HepG2 (cell line): ENCODE data around the gene CTSA. TPM values are rescaled to one million over a fixed set of nuclear protein-coding genes. Genes with fewer than 3 reads are reported as not detected.
A peak's percentile ranks its signal among the peaks of the same experiment; 100 is the strongest.

Source experiments
- ATAC-seq: fragments of 200-7000 bp; cut with Tn5 transposase; 3 replicates; pipeline ENCODE4 v1.9.1; 2020; ENCODE audit warnings: mild to moderate bottlenecking, moderate library complexity
- BruUV-seq: library from RNA; stranded (reverse); fragments of 400-500 nt; replicated peaks from 2 replicates; lab custom pipeline; 2021; lab: Mats Ljungman, UMichigan
- CTCF ChIA-PET: fragments of 300-600 bp; formaldehyde crosslinking; extraction: SDS; loops from one replicate; lab custom pipeline; 2021; ENCODE audit warnings: low total read pairs, inconsistent platforms, low intra/inter-chr PET ratio; lab: Yijun Ruan, JAX
- POLR2A ChIA-PET: fragments of 350-600 bp; sonication (Branson Sonifier 250); formaldehyde crosslinking; loops from one replicate; lab custom pipeline; 2020; ENCODE audit warnings: antibody characterized with exemption, inconsistent platforms; lab: Yijun Ruan, JAX
- DNase-seq: peaks from one replicate; pipeline ENCODE4 v3.0.0-alpha.2; 2015; ENCODE audit warnings: low spot score
- FAIRE-seq: peaks from 3 replicates; lab custom pipeline; 2011; peaks lifted over from hg19 to GRCh38; lab: Jason Lieb, UNC
- H2AFZ ChIP-seq: one replicate; pipeline ENCODE4 v1.6.1; 2011; ENCODE audit warnings: low read length, inconsistent platforms
- H3K27ac ChIP-seq: fragments of 300-600 bp; 3 replicates; pipeline ENCODE4 v1.8.0; 2011; ENCODE audit warnings: mixed run types, mild to moderate bottlenecking, mixed read lengths, low read length, inconsistent platforms; ENCODE audit not compliant: insufficient read depth; ENCODE audit errors: extremely low read length
- H3K27me3 ChIP-seq, 2 experiments: fragments of 200-600 bp in 1 of 2; 2 replicates in 1 of 2; 3 replicates in 1 of 2; pipeline versions ENCODE4 v1.6.0 to v1.8.0; 2011; ENCODE audit warnings: low read length in 2 of 2, mild to moderate bottlenecking in 2 of 2, moderate library complexity in 2 of 2, inconsistent platforms in 1 of 2; ENCODE audit not compliant: insufficient read depth in 2 of 2, control insufficient read depth in 1 of 2
- H3K36me3 ChIP-seq, 2 experiments: fragments of 200-600 bp in 1 of 2; replicated peaks in 1 of 2; 2 replicates in 1 of 2; 3 replicates in 1 of 2; pipeline versions ENCODE4 v1.5.1 to v1.8.0; 2011; ENCODE audit warnings: low read length in 2 of 2, inconsistent platforms in 1 of 2; ENCODE audit not compliant: insufficient read depth in 2 of 2, control insufficient read depth in 1 of 2
- H3K4me1 ChIP-seq: 2 replicates; pipeline ENCODE4 v1.5.1; 2012; ENCODE audit warnings: low read length, inconsistent platforms; ENCODE audit not compliant: insufficient read depth
- H3K4me2 ChIP-seq: 2 replicates; pipeline ENCODE4 v1.6.0; 2011; ENCODE audit warnings: low read depth, low read length, inconsistent platforms
- H3K4me3 ChIP-seq, 3 experiments: fragments of 200-600 bp in 1 of 3; sonication (generic), shearing (Covaris generic) in 1 of 3; replicated peaks in 1 of 3; 2 replicates each; pipeline ENCODE4 v1.5.1; 2011 to 2016; ENCODE audit warnings: low read length in 3 of 3, inconsistent platforms in 2 of 3, low read depth in 2 of 3, mild to moderate bottlenecking in 2 of 3, control low read depth in 1 of 3, mixed read lengths in 1 of 3; ENCODE audit not compliant: insufficient read depth in 1 of 3
- H3K79me2 ChIP-seq: one replicate; pipeline ENCODE4 v1.6.1; 2011; ENCODE audit warnings: low read length, inconsistent platforms; ENCODE audit not compliant: insufficient read depth
- H3K9ac ChIP-seq: 2 replicates; pipeline ENCODE4 v1.6.0; 2011; ENCODE audit warnings: mild to moderate bottlenecking, low read depth, low read length, inconsistent platforms; ENCODE audit not compliant: insufficient read depth
- H3K9me3 ChIP-seq: 2 replicates; pipeline ENCODE4 v1.5.1; 2012; ENCODE audit warnings: mild to moderate bottlenecking, low read length
- H4K20me1 ChIP-seq: 2 replicates; pipeline ENCODE4 v1.6.0; 2011; ENCODE audit warnings: inconsistent platforms, mild to moderate bottlenecking, low read length, moderate library complexity; ENCODE audit not compliant: insufficient read depth
- ATF7 ChIP-seq, 2 experiments: fragments of 450-650 bp in 1 of 2; sonication (generic) in 1 of 2; formaldehyde crosslinking in 1 of 2; IDR thresholded peaks; 2 replicates each; pipeline versions ENCODE4 v1.4.0 to v1.6.1; 2016 to 2020; ENCODE audit warnings: antibody characterized with exemption in 1 of 2, mild to moderate bottlenecking in 1 of 2, missing genetic modification reagents in 1 of 2
- HOXD1 ChIP-seq: sonication (generic); formaldehyde crosslinking; IDR thresholded peaks from 2 replicates; pipeline ENCODE4 v1.5.0; 2020; ENCODE audit warnings: missing genetic modification reagents
- LBX2 ChIP-seq: sonication (generic); formaldehyde crosslinking; IDR thresholded peaks from 2 replicates; pipeline ENCODE4 v1.5.0; 2020; ENCODE audit warnings: missing genetic modification reagents, mild to moderate bottlenecking, borderline replicate concordance
- MYC ChIP-seq: sonication (generic); formaldehyde crosslinking; IDR thresholded peaks from 2 replicates; pipeline ENCODE4 v1.9.0; 2021; ENCODE audit warnings: missing genetic modification reagents, borderline replicate concordance
- MYNN ChIP-seq: sonication (generic); formaldehyde crosslinking; IDR thresholded peaks from 2 replicates; pipeline ENCODE4 v1.4.0; 2020; ENCODE audit warnings: mild to moderate bottlenecking, low read depth, missing genetic modification reagents
- SMAD3 ChIP-seq: sonication (generic); formaldehyde crosslinking; IDR thresholded peaks from 2 replicates; pipeline ENCODE4 v1.4.0; 2020; ENCODE audit warnings: missing genetic modification reagents
- ZFP36 ChIP-seq: fragments of 150-350 bp; IDR thresholded peaks from 2 replicates; pipeline ENCODE4 v1.6.1; 2018; ENCODE audit warnings: borderline replicate concordance, low read length, low read depth; ENCODE audit not compliant: partially characterized antibody
- ZKSCAN8 ChIP-seq: IDR thresholded peaks from 2 replicates; pipeline ENCODE4 v1.6.1; 2016; ENCODE audit warnings: borderline replicate concordance, missing genetic modification reagents, missing compliant biosample characterization
- ZNF543 ChIP-seq: sonication (generic); formaldehyde crosslinking; IDR thresholded peaks from 2 replicates; pipeline ENCODE4 v1.4.0; 2020; ENCODE audit warnings: mild to moderate bottlenecking, missing genetic modification reagents
- ZNF704 ChIP-seq: sonication (generic); formaldehyde crosslinking; IDR thresholded peaks from 2 replicates; pipeline ENCODE4 v1.8.1; 2023; ENCODE audit warnings: mild to moderate bottlenecking, inconsistent platforms, moderate library complexity, missing genetic modification reagents, borderline replicate concordance
- ZNF773 ChIP-seq: sonication (generic); formaldehyde crosslinking; IDR thresholded peaks from 2 replicates; pipeline ENCODE4 v1.4.0; 2020; ENCODE audit warnings: missing genetic modification reagents, borderline replicate concordance
- WGBS: methylation state at CpG from one replicate; pipeline ENCODE4 v1.1.6; 2017; ENCODE audit warnings: low lambda C conversion rate; 5-methylcytosine and 5-hydroxymethylcytosine counted together
- in situ Hi-C: cut with HindIII; loops from 2 replicates; pipeline ENCODE4 v1.10.0; 2017; ENCODE audit warnings: low pct_unique_long_range_greater_than_20kb; ENCODE audit not compliant: extremely low pct_ligation_motif_present
- intact Hi-C: fragments of 100-400 bp; cut with micrococcal nuclease; formaldehyde crosslinking; loops from one replicate; pipeline ENCODE4 v1.10.0; 2022; ENCODE audit not compliant: unreplicated experiment
- polyA plus RNA-seq, 8 experiments: library from polyadenylated mRNA; depleted of rRNA in 3 of 8; stranded (reverse) in 7 of 8; unstranded in 1 of 8; fragments of >200 nt; fragmentation: Illumina TruSeq in 4 of 8; extraction: Trizol in 4 of 8; gene quantifications; 2 replicates each; pipeline versions ENCODE4 v1.2.1 to v1.2.3, GENCODE V29; 2011 to 2016; ENCODE audit warnings: low read depth in 4 of 8, missing spikeins in 1 of 8, mixed read lengths in 1 of 8; ENCODE audit not compliant: insufficient read depth in 1 of 8
- total RNA-seq, 5 experiments: library from RNA; depleted of rRNA; stranded (reverse); fragments of >200 nt; fragmentation: Illumina TruSeq; extraction: Trizol; gene quantifications; 2 replicates each; pipeline ENCODE4 v1.2.3, GENCODE V29; 2016; ENCODE audit warnings: low read depth in 1 of 5
- TF ChIP-seq, protein P1 (sequence below): sonication (generic); formaldehyde crosslinking; IDR thresholded peaks from 2 replicates; pipeline ENCODE4 v1.8.1; 2023; ENCODE audit warnings: missing genetic modification reagents, mild to moderate bottlenecking, borderline replicate concordance
- TF ChIP-seq, protein P2 (sequence below): sonication (generic); formaldehyde crosslinking; IDR thresholded peaks from 2 replicates; pipeline ENCODE4 v1.4.0; 2020; ENCODE audit warnings: missing genetic modification reagents

The CTSA gene
- total and polyA plus RNA-seq, 2 of the 13 experiments (the other 11 are each of a cell fraction or from before 2014, with no cell fraction given) = 202 to 231 TPM

GRCh38 chr20:45857882-45858216 lies 33.3 kb upstream of the CTSA start (continued):
- 0 out of 2 replicates have a peak, but pooled peaks have one; percentile 10 for TF ChIP-seq MYC
- peak; percentile 87 for TF ChIP-seq ZFP36
- TF ChIP-seq HOXD1 (CRISPR knock-in tag) = no peak
- peak; percentile 84; the same call in 1 of the 2 replicates for TF ChIP-seq ZKSCAN8
- TF ChIP-seq ZNF543 (CRISPR knock-in tag) = no peak
- peak; percentile 15; the same call in 1 of the 2 replicates for TF ChIP-seq ZNF773 (CRISPR knock-in tag)
- 0 out of 2 replicates have a peak, but pooled peaks have one; percentile 53 for TF ChIP-seq LBX2 (CRISPR knock-in tag)

DNA sequence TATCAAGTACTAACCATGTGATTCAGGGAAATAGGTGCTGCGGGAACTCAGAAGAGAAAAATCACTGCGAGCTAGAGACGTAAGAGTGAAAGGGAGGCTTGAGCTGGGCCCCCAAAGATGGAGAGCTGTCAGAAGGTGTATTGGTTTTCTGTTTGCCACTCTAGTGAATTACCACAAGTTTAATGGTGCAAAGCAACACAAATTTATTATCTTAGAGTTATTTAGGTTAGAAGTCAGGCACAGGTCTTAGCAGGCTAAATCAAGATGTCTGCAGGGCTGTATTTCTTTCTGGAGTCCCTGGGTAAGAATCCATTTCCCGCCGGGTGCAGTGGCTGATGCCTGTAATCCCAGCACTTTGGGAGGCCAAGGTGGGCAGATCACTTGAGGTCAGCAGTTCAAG lies 31.2 kb upstream of the CTSA start:
- no peak for ATAC-seq
- ChIA-PET POLR2A (interaction anchor here (5.8 to 7.6 kb wide), 2 partner anchors 23 to 30 kb away, joined by 40 to 85 read pairs; partner anchors contain the start of genes CTSA, NEURL2 and ZSWIM1), CTCF (no interaction called here)
- no TSS peak for BruUV-seq
- no peak overlapping the region for H3K9ac ChIP-seq
- no peaks in the 10 kb centered on the region for H4K20me1 ChIP-seq
- in situ Hi-C loops = no loop called here
- peaks cover 79% of the 10 kb centered on the region for H3K4me1 ChIP-seq
- H3K79me2 ChIP-seq = peaks cover 4% of the 10 kb centered on the region
- no peak for TF ChIP-seq MYNN (CRISPR knock-in tag)
- TF ChIP-seq, protein P1, sequence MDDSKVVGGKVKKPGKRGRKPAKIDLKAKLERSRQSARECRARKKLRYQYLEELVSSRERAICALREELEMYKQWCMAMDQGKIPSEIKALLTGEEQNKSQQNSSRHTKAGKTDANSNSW (CRISPR knock-in tag) = no peak
- TF ChIP-seq, protein P2, sequence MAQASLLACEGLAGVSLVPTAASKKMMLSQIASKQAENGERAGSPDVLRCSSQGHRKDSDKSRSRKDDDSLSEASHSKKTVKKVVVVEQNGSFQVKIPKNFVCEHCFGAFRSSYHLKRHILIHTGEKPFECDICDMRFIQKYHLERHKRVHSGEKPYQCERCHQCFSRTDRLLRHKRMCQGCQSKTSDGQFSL = no peak
- no peak for TF ChIP-seq ATF7 (IDR thresholded peaks at IDR 0.05)
- no peak for TF ChIP-seq ATF7 (CRISPR knock-in tag; IDR thresholded peaks at IDR 0.05)
- no peak for TF ChIP-seq SMAD3 (CRISPR knock-in tag)
- no peak for TF ChIP-seq ZNF704 (CRISPR knock-in tag)
- no peaks in the 10 kb centered on the region for H3K36me3 ChIP-seq
- no peak overlapping the region for H2AFZ ChIP-seq
- intact Hi-C loops = no loop called here
- no peaks in the 10 kb centered on the region; a peak in 1 of 5 replicates for H3K27me3 ChIP-seq
- WGBS = 95% methylated on average over 5 of the region's 5 CpGs
- no peak for DNase-seq
- H3K9me3 ChIP-seq = no peaks in the 10 kb centered on the region
- H3K4me2 ChIP-seq = no peak overlapping the region
- no peak overlapping the region for H3K4me3 ChIP-seq
- no peak for FAIRE-seq
- no peak overlapping the region for H3K27ac ChIP-seq
